ENCODE measurements around the gene CCP110. TPM values are rescaled to one million over a fixed set of nuclear protein-coding genes. Genes with fewer than 3 reads are reported as not detected.

CCP110 gene
- total RNA-seq, 1 donor from 2014 or later: 25.9 TPM

DNA sequence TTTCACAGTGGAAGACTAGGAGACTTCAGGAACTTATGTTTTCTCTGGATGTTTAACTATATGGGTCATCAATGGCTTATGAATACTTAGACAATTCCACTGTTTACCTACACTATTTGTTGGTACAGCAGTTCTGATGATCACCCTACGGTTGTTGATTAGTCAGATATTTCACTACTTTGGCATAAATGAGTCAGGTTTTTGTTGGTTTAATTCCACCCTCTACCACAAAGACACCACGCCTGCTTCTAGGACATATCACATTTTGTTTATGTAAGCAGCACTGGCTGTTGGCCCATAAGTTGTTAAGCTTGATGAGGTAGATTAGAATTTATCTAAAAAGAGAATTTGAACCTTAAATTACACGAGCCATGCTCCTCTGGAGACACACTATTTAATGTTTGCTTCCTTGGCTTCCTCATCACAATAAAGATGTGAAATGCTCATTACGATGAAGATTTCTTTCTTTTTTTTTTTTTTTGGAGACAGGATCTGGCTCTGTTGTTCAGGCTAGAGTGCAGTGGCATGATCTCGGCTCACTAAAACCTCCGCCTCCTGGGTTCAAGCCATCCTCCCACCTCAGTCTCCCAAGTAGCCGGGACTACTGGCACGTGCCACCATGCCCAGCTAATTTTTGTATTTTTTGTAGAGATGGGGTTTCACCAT lies 6.2 kb upstream of the CCP110 start:
- no peaks in the 10 kb centered on the region for H3K27me3 Mint-ChIP-seq (ENCODE audit: low read depth)
- peaks cover 62% of the 10 kb centered on the region for H3K4me1 Mint-ChIP-seq (ENCODE audit: low read depth)
- H3K27ac Mint-ChIP-seq: peak overlapping the region; percentile 80
- intact Hi-C loops (cut with micrococcal nuclease): no loop called here
- H3K36me3 Mint-ChIP-seq (ENCODE audit: low read depth): peaks cover 53% of the 10 kb centered on the region
- no peak for DNase-seq (ENCODE audit: low spot score)
- no peaks in the 10 kb centered on the region for H3K9me3 Mint-ChIP-seq
- H3K4me3 Mint-ChIP-seq (ENCODE audit: low read depth): peak overlapping the region; percentile 46

DNA sequence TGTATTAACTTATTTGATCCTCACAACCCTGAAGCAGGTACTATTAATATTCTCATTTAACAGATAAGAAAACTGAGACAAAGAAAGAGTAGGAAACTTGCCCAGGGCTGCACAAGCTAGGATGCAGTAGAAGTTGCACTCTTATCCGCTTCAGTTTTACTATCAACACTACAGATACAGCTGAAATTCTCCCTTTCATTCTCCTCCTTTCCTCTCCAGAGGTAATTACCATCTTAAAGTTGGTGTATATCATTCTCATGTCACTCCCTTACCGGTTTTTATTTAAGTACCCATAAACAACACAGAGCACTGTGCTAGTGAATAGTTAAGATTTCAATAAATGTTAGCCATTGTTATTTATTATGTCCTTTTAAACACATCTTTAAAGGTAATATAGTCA lies 5.4 kb upstream of the CCP110 start:
- intact Hi-C loops (cut with micrococcal nuclease): no loop called here
- Mint-ChIP-seq H3K9me3 (no peaks in the 10 kb centered on the region), H3K27ac (no peak overlapping the region), H3K36me3 (ENCODE audit: low read depth) (peaks cover 45% of the 10 kb centered on the region), H3K4me1 (ENCODE audit: low read depth) (peaks cover 60% of the 10 kb centered on the region), H3K27me3 (ENCODE audit: low read depth) (no peaks in the 10 kb centered on the region), H3K4me3 (ENCODE audit: low read depth) (no peak overlapping the region)
- DNase-seq (ENCODE audit: low spot score): no peak

- Mint-ChIP-seq H3K4me1 (ENCODE audit: low read depth) (peaks cover 56% of the 10 kb centered on the region), H3K27ac (peak overlapping the region; percentile 90), H3K27me3 (ENCODE audit: low read depth) (no peaks in the 10 kb centered on the region), H3K9me3 (no peaks in the 10 kb centered on the region), H3K4me3 (ENCODE audit: low read depth) (peak overlapping the region; percentile 97), H3K36me3 (ENCODE audit: low read depth) (peaks cover 37% of the 10 kb centered on the region)
- intact Hi-C loops (cut with micrococcal nuclease): loop anchor here (5.0 kb wide), 5 partner anchors 139 to 719 kb away; partner anchors contain the start of gene ARL6IP1
- DNase-seq (ENCODE audit: low spot score): no peak
Observed at GRCh38 chr16:19520861-19521331, 2.8 kb upstream of the CCP110 start.

DNA sequence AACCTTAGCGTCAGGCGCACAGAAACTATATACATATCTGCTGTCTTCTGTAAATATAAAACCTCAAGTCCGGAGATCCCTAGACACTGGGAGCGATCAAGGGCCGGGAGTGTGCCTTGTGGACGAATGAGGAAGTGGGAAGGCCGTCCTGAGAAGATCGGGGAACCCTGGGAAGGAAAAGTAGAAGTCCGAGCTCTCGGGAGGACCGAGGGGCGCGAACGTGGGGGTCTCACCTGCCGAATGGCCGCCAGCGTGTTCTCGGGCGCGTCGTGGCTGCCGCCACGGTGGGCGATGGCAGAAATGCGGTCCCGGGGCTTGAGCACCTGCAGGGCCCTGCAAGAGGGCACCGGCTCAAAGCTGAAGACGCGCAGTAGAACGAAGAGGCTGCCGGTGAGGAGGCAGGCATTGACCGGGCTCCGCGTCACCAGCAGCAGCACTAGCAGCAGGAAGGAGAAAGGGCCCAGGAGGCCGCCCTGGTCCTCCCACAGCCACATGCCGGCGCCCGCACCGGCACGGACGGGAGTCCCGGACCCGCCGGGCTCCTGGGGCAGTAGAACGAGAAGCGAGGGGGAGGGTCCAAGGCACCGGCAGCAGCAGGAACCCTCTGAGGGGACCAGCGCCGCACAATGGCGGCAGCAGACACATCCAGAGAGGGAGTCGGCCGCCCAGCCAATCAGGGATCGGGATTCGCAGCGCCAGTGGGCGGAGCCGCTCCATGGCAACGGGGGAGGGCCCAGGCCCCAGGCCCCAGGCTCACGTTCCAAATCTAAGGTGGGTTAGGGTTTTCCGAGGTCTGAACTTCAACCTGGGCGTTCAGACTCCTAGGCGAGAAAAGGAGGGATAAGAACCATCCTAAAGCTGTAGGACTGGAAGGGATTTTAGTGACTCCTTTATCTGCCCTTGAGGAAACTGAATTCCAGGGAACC lies 2.0 kb upstream of the CCP110 start, which contains the start of gene GDE1:
Gene GDE1 (minus strand): TSS at position 628 of the 926 bp plus-strand sequence. CDS start 134 bp downstream, at position 494.
- peaks cover 28% of the 10 kb centered on the region for H3K36me3 Mint-ChIP-seq (ENCODE audit: low read depth)
- H3K4me1 Mint-ChIP-seq (ENCODE audit: low read depth): peaks cover 54% of the 10 kb centered on the region
- peak within 1 kb of the TSS; percentile 90 for H3K27ac Mint-ChIP-seq
- intact Hi-C loops (cut with micrococcal nuclease): loop anchor here (1.0 to 5.0 kb wide), 6 partner anchors 139 to 719 kb away; partner anchors contain the start of genes ARL6IP1 and COQ7
- DNase-seq (ENCODE audit: low spot score): peak; percentile 90
- H3K27me3 Mint-ChIP-seq (ENCODE audit: low read depth): no peaks in the 10 kb centered on the region
- no peaks in the 10 kb centered on the region for H3K9me3 Mint-ChIP-seq
- H3K4me3 Mint-ChIP-seq (ENCODE audit: low read depth): peak within 1 kb of the TSS; percentile 97

- no peaks in the 10 kb centered on the region for H3K9me3 Mint-ChIP-seq
- H3K4me1 Mint-ChIP-seq (ENCODE audit: low read depth): peaks cover 51% of the 10 kb centered on the region
- peaks cover 22% of the 10 kb centered on the region for H3K36me3 Mint-ChIP-seq (ENCODE audit: low read depth)
- no peaks in the 10 kb centered on the region for H3K27me3 Mint-ChIP-seq (ENCODE audit: low read depth)
- H3K27ac Mint-ChIP-seq: peak overlapping the region; percentile 90
- no peak for DNase-seq (ENCODE audit: low spot score)
- intact Hi-C loops (cut with micrococcal nuclease): loop anchor here (1.0 to 5.0 kb wide), 6 partner anchors 140 to 720 kb away; partner anchors contain the start of genes ARL6IP1 and COQ7
- peak overlapping the region; percentile 97 for H3K4me3 Mint-ChIP-seq (ENCODE audit: low read depth)
Observed at GRCh38 chr16:19522397-19522732, 1.4 kb upstream of the CCP110 start.

DNA sequence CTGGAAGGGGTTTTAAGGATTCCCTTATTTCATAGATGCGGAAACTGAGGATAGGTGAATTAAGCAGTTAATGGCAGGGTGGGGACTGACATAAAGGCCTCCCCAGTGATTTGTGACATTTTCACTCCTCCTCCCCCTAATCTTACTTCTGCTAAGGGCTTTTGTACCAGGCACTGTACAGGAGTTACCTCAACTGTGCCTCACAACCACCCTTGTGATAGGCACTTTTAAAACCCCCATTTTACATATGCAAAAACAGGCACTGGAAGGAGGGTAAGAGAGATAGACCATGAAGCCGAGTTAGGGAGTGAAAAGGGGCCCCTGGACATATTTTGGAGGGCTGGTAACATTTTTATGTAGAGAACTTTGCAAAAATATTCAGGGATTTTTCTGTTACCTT lies 982 bp upstream of the CCP110 start:
- Mint-ChIP-seq H3K4me1 (ENCODE audit: low read depth) (peaks cover 49% of the 10 kb centered on the region), H3K27me3 (ENCODE audit: low read depth) (no peaks in the 10 kb centered on the region), H3K4me3 (ENCODE audit: low read depth) (peak overlapping the region; percentile 97), H3K9me3 (no peaks in the 10 kb centered on the region), H3K36me3 (ENCODE audit: low read depth) (peaks cover 21% of the 10 kb centered on the region), H3K27ac (no peak overlapping the region)
- intact Hi-C loops (cut with micrococcal nuclease): loop anchor here (1.0 to 5.0 kb wide), 7 partner anchors 33 to 720 kb away; partner anchors contain the start of genes ARL6IP1, COQ7 and VPS35L
- no peak for DNase-seq (ENCODE audit: low spot score)

DNA sequence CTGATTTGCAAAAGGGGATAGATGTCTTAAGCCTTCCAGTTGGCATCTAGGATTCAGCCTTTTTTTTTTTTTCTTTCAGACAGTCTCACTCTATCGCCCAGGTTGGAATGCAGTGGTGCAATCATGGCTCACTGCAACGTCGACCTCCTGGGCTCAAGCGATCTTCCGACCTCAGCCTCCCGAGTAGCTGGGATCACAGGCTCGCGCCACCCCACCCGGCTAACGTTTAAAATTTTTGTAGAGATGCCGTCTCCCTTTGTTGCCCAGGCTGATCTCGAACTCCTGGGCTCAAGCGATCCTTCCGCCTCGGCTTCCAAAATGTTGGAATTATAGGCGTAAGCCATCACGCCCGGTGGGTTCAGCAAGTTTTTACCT lies 571 bp upstream of the CCP110 start:
- Mint-ChIP-seq H3K27ac (peak overlapping the region; percentile 35), H3K27me3 (ENCODE audit: low read depth) (no peaks in the 10 kb centered on the region), H3K4me1 (ENCODE audit: low read depth) (peaks cover 49% of the 10 kb centered on the region), H3K9me3 (no peaks in the 10 kb centered on the region), H3K4me3 (ENCODE audit: low read depth) (no peak overlapping the region), H3K36me3 (ENCODE audit: low read depth) (peaks cover 25% of the 10 kb centered on the region)
- no peak for DNase-seq (ENCODE audit: low spot score)
- intact Hi-C loops (cut with micrococcal nuclease): loop anchor here (1.0 to 5.0 kb wide), 6 partner anchors 32 to 721 kb away; partner anchors contain the start of genes ARL6IP1 and VPS35L

DNA sequence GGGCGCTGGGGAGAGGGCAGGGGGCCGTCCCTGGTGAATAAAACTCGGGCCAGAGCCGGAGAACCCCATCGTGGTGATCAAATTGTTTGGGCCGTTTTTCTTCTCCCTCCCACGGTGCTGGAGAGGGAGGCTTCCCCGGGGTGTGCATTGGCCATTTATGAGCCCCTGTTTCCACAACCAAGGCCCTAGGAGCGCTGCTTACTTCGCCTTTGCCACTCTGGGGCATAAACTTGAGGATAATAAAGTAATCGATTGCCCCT lies 544 bp downstream of the CCP110 start:
- no peaks in the 10 kb centered on the region for H3K9me3 Mint-ChIP-seq
- H3K4me1 Mint-ChIP-seq (ENCODE audit: low read depth): peaks cover 45% of the 10 kb centered on the region
- peak overlapping the region; percentile 89 for H3K27ac Mint-ChIP-seq
- DNase-seq (ENCODE audit: low spot score): no peak
- intact Hi-C loops (cut with micrococcal nuclease): loop anchor here (5.0 kb wide), 5 partner anchors 142 to 722 kb away; partner anchors contain the start of gene ARL6IP1
- no peaks in the 10 kb centered on the region for H3K27me3 Mint-ChIP-seq (ENCODE audit: low read depth)
- H3K4me3 Mint-ChIP-seq (ENCODE audit: low read depth): peak overlapping the region; percentile 92
- peaks cover 26% of the 10 kb centered on the region for H3K36me3 Mint-ChIP-seq (ENCODE audit: low read depth)

DNA sequence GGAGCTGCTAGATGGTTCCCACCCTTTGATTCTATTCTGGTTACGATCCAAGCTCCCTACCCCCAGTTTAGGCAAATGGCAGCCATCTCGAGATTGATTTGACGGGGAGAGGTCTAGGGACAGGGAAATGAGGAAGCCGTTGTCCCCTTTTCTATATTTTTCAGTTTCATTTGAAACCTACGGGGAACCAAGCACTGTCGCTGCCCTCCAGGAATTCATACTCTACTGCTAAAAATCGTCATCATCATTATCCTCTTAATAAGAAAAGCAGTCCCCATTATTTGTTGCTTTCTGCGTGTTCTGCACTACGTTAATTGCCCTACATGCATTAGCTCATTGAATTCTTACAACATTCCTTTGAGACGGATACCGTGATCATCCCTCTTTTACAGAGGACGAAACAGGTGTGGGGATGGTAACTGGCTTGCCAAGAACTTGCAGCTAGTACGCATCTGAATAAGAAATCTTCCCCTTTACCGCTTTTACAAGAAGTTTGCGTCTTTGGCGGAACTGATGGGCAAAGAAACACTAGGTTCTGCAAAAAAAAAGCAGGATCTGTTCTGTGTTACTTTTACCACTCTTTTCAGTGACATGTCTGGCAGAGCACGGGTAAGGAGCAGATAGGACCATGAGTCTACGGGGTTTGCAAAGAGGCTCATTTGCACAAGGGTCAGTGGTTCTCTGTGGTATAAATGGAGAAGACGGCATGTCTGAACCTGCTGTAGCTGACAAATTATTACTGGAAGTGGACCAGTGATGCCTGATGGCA lies 1.1 kb downstream of the CCP110 start:
- Mint-ChIP-seq H3K27me3 (ENCODE audit: low read depth) (no peaks in the 10 kb centered on the region), H3K9me3 (no peaks in the 10 kb centered on the region), H3K4me1 (ENCODE audit: low read depth) (peaks cover 42% of the 10 kb centered on the region), H3K4me3 (ENCODE audit: low read depth) (peak overlapping the region; percentile 92), H3K36me3 (ENCODE audit: low read depth) (peaks cover 31% of the 10 kb centered on the region), H3K27ac (peak overlapping the region; percentile 89)
- intact Hi-C loops (cut with micrococcal nuclease): loop anchor here (5.0 kb wide), 5 partner anchors 142 to 722 kb away; partner anchors contain the start of gene ARL6IP1
- DNase-seq (ENCODE audit: low spot score): no peak

DNA sequence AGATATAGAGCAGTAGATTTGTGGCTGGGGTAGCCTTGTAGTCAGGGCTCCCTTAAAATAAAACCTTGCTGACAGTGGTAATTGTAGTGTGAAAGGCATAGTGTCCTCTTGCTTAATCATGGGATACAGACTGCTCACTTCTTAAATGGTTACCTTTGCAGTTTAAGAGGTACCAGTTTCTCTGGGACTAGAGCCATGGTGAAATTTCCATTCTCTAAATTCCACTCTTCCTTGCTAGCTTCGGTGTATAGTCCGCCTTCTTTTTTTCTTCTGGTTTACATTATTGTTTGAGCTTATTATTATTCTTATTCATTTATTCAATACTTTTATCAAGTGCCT lies 1.6 kb downstream of the CCP110 start:
- H3K4me1 Mint-ChIP-seq (ENCODE audit: low read depth): peaks cover 40% of the 10 kb centered on the region
- DNase-seq (ENCODE audit: low spot score): no peak
- intact Hi-C loops (cut with micrococcal nuclease): no loop called here
- H3K36me3 Mint-ChIP-seq (ENCODE audit: low read depth): peaks cover 36% of the 10 kb centered on the region
- peak overlapping the region; percentile 92 for H3K4me3 Mint-ChIP-seq (ENCODE audit: low read depth)
- no peaks in the 10 kb centered on the region for H3K9me3 Mint-ChIP-seq
- H3K27ac Mint-ChIP-seq: peak overlapping the region; percentile 89
- H3K27me3 Mint-ChIP-seq (ENCODE audit: low read depth): no peaks in the 10 kb centered on the region

DNA sequence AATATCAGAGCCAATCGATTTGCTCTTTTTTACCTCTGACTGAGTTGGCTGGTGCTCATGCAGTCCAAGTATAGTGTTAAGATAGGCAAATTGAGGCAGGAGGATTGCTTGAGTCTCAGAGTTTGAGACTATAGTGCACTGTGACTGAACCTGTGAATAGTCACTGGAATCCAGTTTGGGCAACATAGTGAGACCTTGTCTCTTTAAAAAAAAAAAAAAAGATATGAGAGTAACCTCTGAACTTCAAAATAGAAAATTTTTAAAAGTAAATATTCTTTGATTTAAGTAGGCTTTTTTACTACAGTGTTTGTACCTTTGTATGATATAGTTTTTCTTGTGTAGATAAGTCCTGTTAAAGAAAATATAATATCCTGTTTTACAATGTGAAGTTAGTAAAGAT lies 3.4 kb downstream of the CCP110 start:
- no peak overlapping the region for H3K4me3 Mint-ChIP-seq (ENCODE audit: low read depth)
- H3K27ac Mint-ChIP-seq: no peak overlapping the region
- peaks cover 45% of the 10 kb centered on the region for H3K36me3 Mint-ChIP-seq (ENCODE audit: low read depth)
- H3K4me1 Mint-ChIP-seq (ENCODE audit: low read depth): peaks cover 29% of the 10 kb centered on the region
- intact Hi-C loops (cut with micrococcal nuclease): no loop called here
- no peaks in the 10 kb centered on the region for H3K27me3 Mint-ChIP-seq (ENCODE audit: low read depth)
- no peaks in the 10 kb centered on the region for H3K9me3 Mint-ChIP-seq
- no peak for DNase-seq (ENCODE audit: low spot score)

DNA sequence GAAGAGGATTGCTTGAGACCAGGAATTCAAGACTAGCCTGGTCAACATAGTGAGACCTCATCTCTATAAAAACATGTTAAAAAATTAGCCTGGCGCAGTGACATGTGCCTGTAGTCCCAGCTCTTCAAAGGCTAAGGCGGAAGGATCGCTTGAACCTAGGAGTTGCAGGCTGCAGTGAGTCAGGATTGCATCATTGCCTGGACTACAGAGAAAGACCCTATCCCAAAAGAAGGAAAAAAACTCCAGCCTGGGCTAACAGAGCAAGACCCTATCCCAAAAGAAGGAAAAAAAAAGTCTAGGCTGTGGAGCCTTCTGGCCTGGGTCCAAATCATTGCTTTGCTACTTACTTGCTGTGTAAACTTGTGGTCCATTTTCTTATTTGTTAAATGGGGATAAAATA lies 4.9 kb downstream of the CCP110 start:
- Mint-ChIP-seq H3K4me1 (ENCODE audit: low read depth) (peaks cover 29% of the 10 kb centered on the region), H3K4me3 (ENCODE audit: low read depth) (no peak overlapping the region), H3K36me3 (ENCODE audit: low read depth) (peaks cover 54% of the 10 kb centered on the region), H3K9me3 (no peaks in the 10 kb centered on the region), H3K27ac (no peak overlapping the region), H3K27me3 (ENCODE audit: low read depth) (no peaks in the 10 kb centered on the region)
- intact Hi-C loops (cut with micrococcal nuclease): no loop called here
- DNase-seq (ENCODE audit: low spot score): no peak
